ENCODE data around the gene DICER1. TPM values are rescaled to one million over a fixed set of nuclear protein-coding genes. Genes with fewer than 3 reads are reported as not detected.

The DICER1 gene
- total RNA-seq, 1 donor from 2014 or later = 74.6 TPM

- DNase-seq (ENCODE audit: low read depth) = no peak
Observed at GRCh38 chr14:95061317-95062093, 95.8 kb downstream of the DICER1 start.

GRCh38 chr14:95059126-95059525 lies 98.2 kb downstream of the DICER1 start:
- no peak for DNase-seq (ENCODE audit: low read depth)

- no peak for DNase-seq (ENCODE audit: low read depth)
Observed at GRCh38 chr14:95058491-95058890, 98.8 kb downstream of the DICER1 start.

GRCh38 chr14:95057851-95058250 lies 99.5 kb downstream of the DICER1 start:
- no peak for DNase-seq (ENCODE audit: low read depth)

- no peak for DNase-seq (ENCODE audit: low read depth)
Observed at GRCh38 chr14:95057147-95057546, 100.2 kb downstream of the DICER1 start.

GRCh38 chr14:95056476-95056875 lies 100.9 kb downstream of the DICER1 start:
- DNase-seq (ENCODE audit: low read depth) = no peak

- DNase-seq (ENCODE audit: low read depth) = no peak
Observed at GRCh38 chr14:95055318-95055717, 102.0 kb downstream of the DICER1 start.

GRCh38 chr14:95054346-95055280 lies 102.7 kb downstream of the DICER1 start:
- DNase-seq (ENCODE audit: low read depth) = no peak

- DNase-seq (ENCODE audit: low read depth) = no peak
Observed at GRCh38 chr14:95052016-95052585, 105.2 kb downstream of the DICER1 start.

GRCh38 chr14:95049952-95050351 lies 107.4 kb downstream of the DICER1 start:
- no peak for DNase-seq (ENCODE audit: low read depth)

GRCh38 chr14:95048771-95049312 lies 108.5 kb downstream of the DICER1 start:
- no peak for DNase-seq (ENCODE audit: low read depth)

GRCh38 chr14:95047754-95048153 lies 109.6 kb downstream of the DICER1 start:
- no peak for DNase-seq (ENCODE audit: low read depth)

GRCh38 chr14:95046711-95047681 lies 110.3 kb downstream of the DICER1 start:
- no peak for DNase-seq (ENCODE audit: low read depth)

- DNase-seq (ENCODE audit: low read depth) = no peak
Observed at GRCh38 chr14:95045836-95046430, 111.4 kb downstream of the DICER1 start.

GRCh38 chr14:95045106-95045701 lies 112.1 kb downstream of the DICER1 start:
- no peak for DNase-seq (ENCODE audit: low read depth)

GRCh38 chr14:95044463-95045105 lies 112.7 kb downstream of the DICER1 start:
- DNase-seq (ENCODE audit: low read depth) = no peak

GRCh38 chr14:95043732-95044462 lies 113.4 kb downstream of the DICER1 start:
- no peak for DNase-seq (ENCODE audit: low read depth)

- DNase-seq (ENCODE audit: low read depth) = no peak
Observed at GRCh38 chr14:95043314-95043713, 114.0 kb downstream of the DICER1 start.

- DNase-seq (ENCODE audit: low read depth) = no peak
Observed at GRCh38 chr14:95041477-95042020, 115.8 kb downstream of the DICER1 start.

Measured in renal cortical epithelial cell (primary cell).